ENCODE results near the gene TULP4. TPM values are rescaled to one million over a fixed set of nuclear protein-coding genes. Genes with fewer than 3 reads are reported as not detected.
A peak's percentile ranks its signal among the peaks of the same experiment; 100 is the strongest.

TULP4 gene
- total and polyA plus RNA-seq, 2 of the 8 experiments (the other 6 are each of a cell fraction or from before 2014, with no cell fraction given) = 7.7 to 51.6 TPM

DNA sequence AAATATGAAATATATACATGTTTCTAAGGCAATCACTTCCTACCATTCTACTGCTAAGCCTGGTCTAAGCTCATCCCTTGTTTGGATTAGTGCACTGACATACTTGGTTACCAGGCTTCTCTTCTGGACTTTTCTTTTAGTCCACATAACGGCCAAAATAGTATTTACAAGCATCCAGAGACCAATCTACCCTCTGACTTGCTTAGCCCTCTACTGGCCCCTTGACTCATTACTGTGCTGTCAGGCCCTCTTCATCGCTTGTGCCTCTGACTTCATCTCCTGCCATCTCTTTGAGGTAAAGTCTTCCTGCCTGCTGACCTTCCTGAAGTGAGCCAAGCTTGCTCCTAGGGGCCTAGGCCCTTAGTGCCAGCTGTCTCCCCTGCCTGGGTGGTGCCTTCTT lies 35.1 kb downstream of the TULP4 start:
- H2BK12ac ChIP-seq (ENCODE audit: low read depth, low read length) = no peak overlapping the region
- H3K79me1 ChIP-seq (ENCODE audit: low read depth, low read length) = no peaks in the 10 kb centered on the region
- H3K27ac ChIP-seq (ENCODE audit: low read depth, low read length) = no peak overlapping the region
- ChIA-PET POLR2A (ENCODE audit: partially characterized antibody) (no interaction called here), CTCF (ENCODE audit: partially characterized antibody) (no interaction called here)
- peaks cover 29 to 41% of the 10 kb centered on the region in 2 experiments for H3K9me3 ChIP-seq (ENCODE audit: insufficient read depth in 2 of 2, low read depth in 1 of 2, low read length in 1 of 2)
- WGBS, 2 experiments (ENCODE audit: extremely low coverage in 1 of 2, insufficient coverage in 1 of 2, insufficient read length in 1 of 2, insufficient replicate concordance in 2 of 2, low coverage in 1 of 2, low lambda C conversion rate in 2 of 2, missing lambda C conversion rate in 1 of 2) = 84% methylated on average over 2 of the region's 2 CpGs; no CpG with 5 or more reads in 1 of the 2 experiments
- no peak overlapping the region for H3K14ac ChIP-seq (ENCODE audit: insufficient read length)
- H2BK20ac ChIP-seq (ENCODE audit: low read length) = no peak overlapping the region
- no peaks in the 10 kb centered on the region for H3K27me3 ChIP-seq (replicated peaks in 1 of 4; ENCODE audit: control insufficient read depth in 3 of 4, extremely low read depth in 1 of 4, insufficient read depth in 3 of 4, low read length in 3 of 4)
- no peak overlapping the region for H2BK5ac ChIP-seq (ENCODE audit: low read depth, low read length)
- peaks cover 0 to 21% (median 2%) of the 10 kb centered on the region in 4 experiments; a peak in 5 of 8 replicates for H3K36me3 ChIP-seq (ENCODE audit: control insufficient read depth in 2 of 4, insufficient read depth in 4 of 4, low read length in 3 of 4)
- no peak overlapping the region for H4K5ac ChIP-seq (ENCODE audit: insufficient read length, low read depth, low read length)
- no peak overlapping the region for H2BK120ac ChIP-seq (replicated peaks; ENCODE audit: low read depth, low read length)
- TF ChIP-seq TEAD4 (IDR thresholded peaks at IDR 0.05; ENCODE audit: low read depth, low read length) = no peak
- no peak for TF ChIP-seq KDM5A (IDR thresholded peaks at IDR 0.05; ENCODE audit: low read length)
- TF ChIP-seq, protein P1, sequence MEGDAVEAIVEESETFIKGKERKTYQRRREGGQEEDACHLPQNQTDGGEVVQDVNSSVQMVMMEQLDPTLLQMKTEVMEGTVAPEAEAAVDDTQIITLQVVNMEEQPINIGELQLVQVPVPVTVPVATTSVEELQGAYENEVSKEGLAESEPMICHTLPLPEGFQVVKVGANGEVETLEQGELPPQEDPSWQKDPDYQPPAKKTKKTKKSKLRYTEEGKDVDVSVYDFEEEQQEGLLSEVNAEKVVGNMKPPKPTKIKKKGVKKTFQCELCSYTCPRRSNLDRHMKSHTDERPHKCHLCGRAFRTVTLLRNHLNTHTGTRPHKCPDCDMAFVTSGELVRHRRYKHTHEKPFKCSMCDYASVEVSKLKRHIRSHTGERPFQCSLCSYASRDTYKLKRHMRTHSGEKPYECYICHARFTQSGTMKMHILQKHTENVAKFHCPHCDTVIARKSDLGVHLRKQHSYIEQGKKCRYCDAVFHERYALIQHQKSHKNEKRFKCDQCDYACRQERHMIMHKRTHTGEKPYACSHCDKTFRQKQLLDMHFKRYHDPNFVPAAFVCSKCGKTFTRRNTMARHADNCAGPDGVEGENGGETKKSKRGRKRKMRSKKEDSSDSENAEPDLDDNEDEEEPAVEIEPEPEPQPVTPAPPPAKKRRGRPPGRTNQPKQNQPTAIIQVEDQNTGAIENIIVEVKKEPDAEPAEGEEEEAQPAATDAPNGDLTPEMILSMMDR (IDR thresholded peaks at IDR 0.05; ENCODE audit: control extremely low read depth in 1 of 3, insufficient read depth in 1 of 3, low read depth in 1 of 3, low read length in 3 of 3) = peak in 1 of 3 experiments; percentile 17; a peak in 1 of 4 replicates
- no peak overlapping the region; a peak in 1 of 8 replicates for H3K4me3 ChIP-seq (ENCODE audit: extremely low read depth in 1 of 4, insufficient read depth in 2 of 4, low read depth in 3 of 4, low read length in 4 of 4)
- no peak overlapping the region for H2AK5ac ChIP-seq (ENCODE audit: low read depth, low read length)
- no peak overlapping the region for H2AFZ ChIP-seq (ENCODE audit: low read length)
- no peak for FAIRE-seq
- no peak overlapping the region for H4K91ac ChIP-seq (replicated peaks; ENCODE audit: insufficient read length, low read length)
- no peak for DNase-seq (ENCODE audit: low read depth in 1 of 2, low spot score in 2 of 2)
- H3K9ac ChIP-seq (replicated peaks in 1 of 4; ENCODE audit: extremely low read depth in 1 of 4, low read depth in 3 of 4, low read length in 3 of 4) = no peak overlapping the region
- no peaks in the 10 kb centered on the region for H3K23me2 ChIP-seq (ENCODE audit: low read depth, low read length)
- H3K4ac ChIP-seq (replicated peaks; ENCODE audit: insufficient read length, low read depth, low read length) = no peak overlapping the region
- H3K23ac ChIP-seq (ENCODE audit: insufficient read length) = no peak overlapping the region
- no peak overlapping the region for H3K4me2 ChIP-seq (ENCODE audit: insufficient read depth in 1 of 2, low read depth in 2 of 2, low read length in 2 of 2)
- H3K56ac ChIP-seq (replicated peaks; ENCODE audit: insufficient read length, low read depth, low read length) = no peak overlapping the region
- H3K79me2 ChIP-seq (ENCODE audit: control insufficient read depth in 1 of 2, insufficient read depth in 2 of 2, low read length in 2 of 2) = peaks cover 3 to 10% of the 10 kb centered on the region in 2 experiments; a peak in 3 of 4 replicates
- no peak overlapping the region for H4K8ac ChIP-seq (ENCODE audit: extremely low read depth, insufficient read depth, low read length)
- H4K20me1 ChIP-seq (replicated peaks in 1 of 2; ENCODE audit: control insufficient read depth in 1 of 2, insufficient read depth in 2 of 2, low read length in 2 of 2) = no peaks in the 10 kb centered on the region
- no peak overlapping the region for H2BK15ac ChIP-seq (ENCODE audit: low read length)
- H3K4me1 ChIP-seq (replicated peaks in 1 of 4; ENCODE audit: control insufficient read depth in 3 of 4, insufficient read depth in 4 of 4, low read length in 3 of 4) = peaks cover 0 to 8% (median 7%) of the 10 kb centered on the region in 4 experiments; a peak in 4 of 7 replicates
- H3K18ac ChIP-seq (ENCODE audit: extremely low read depth, low read length) = no peak overlapping the region
